AG04449 (cell line): Measurements from ENCODE around the gene FGFR2.

Source experiments
- CTCF ChIA-PET: fragments of 350-600 bp; formaldehyde crosslinking; extraction: SDS; loops from one replicate; lab custom pipeline; 2021; ENCODE audit warnings: antibody characterized with exemption; lab: Yijun Ruan, JAX
- POLR2A ChIA-PET: fragments of 400-600, 350-600 bp; formaldehyde crosslinking; extraction: SDS; loops from one replicate; lab custom pipeline; 2020; ENCODE audit warnings: antibody characterized with exemption, inconsistent platforms; lab: Yijun Ruan, JAX
- DNase-seq: peaks from one replicate; pipeline ENCODE4 v3.0.0-alpha.2; 2010; ENCODE audit warnings: low read depth, low spot score
- H3K4me3 ChIP-seq: 2 replicates; pipeline ENCODE4 v1.5.1; 2011; ENCODE audit warnings: low read depth, mild to moderate bottlenecking, control low read depth, low read length
- CTCF ChIP-seq: IDR thresholded peaks from one replicate; pipeline ENCODE4 v1.5.1; 2011; ENCODE audit warnings: mild to moderate bottlenecking, moderate library complexity, low read length, control low read depth, inconsistent platforms; ENCODE audit not compliant: insufficient read depth; ENCODE audit errors: missing control alignments

FGFR2 gene

GRCh38 chr10:121519411-121519810 is 78.8 kb downstream of the FGFR2 start:
- CTCF ChIA-PET: no interaction called here
- DNase-seq: no peak
- POLR2A ChIA-PET: no interaction called here
- no peak for TF ChIP-seq CTCF
- no peak overlapping the region for H3K4me3 ChIP-seq

- ChIA-PET POLR2A (no interaction called here), CTCF (no interaction called here)
- no peak overlapping the region for H3K4me3 ChIP-seq
- no peak for DNase-seq
- no peak for TF ChIP-seq CTCF
Measured at GRCh38 chr10:121518333-121518732, 79.9 kb downstream of the FGFR2 start.

GRCh38 chr10:121516093-121516865 is 82.0 kb downstream of the FGFR2 start:
- ChIA-PET CTCF (no interaction called here), POLR2A (no interaction called here)
- no peak overlapping the region for H3K4me3 ChIP-seq
- DNase-seq: no peak
- TF ChIP-seq CTCF: no peak

- CTCF ChIA-PET: interaction anchor here (0.6 kb wide), 1 partner anchor 220 kb away, joined by 3 read pairs; no protein-coding TSS in a partner anchor
- H3K4me3 ChIP-seq: no peak overlapping the region
- TF ChIP-seq CTCF: no peak
- POLR2A ChIA-PET: no interaction called here
- no peak for DNase-seq
Measured at GRCh38 chr10:121514141-121514865, 83.9 kb downstream of the FGFR2 start.

- no peak overlapping the region for H3K4me3 ChIP-seq
- POLR2A ChIA-PET: no interaction called here
- CTCF ChIA-PET: no interaction called here
- no peak for TF ChIP-seq CTCF
- no peak for DNase-seq
Measured at GRCh38 chr10:121511943-121512342, 86.3 kb downstream of the FGFR2 start.

- H3K4me3 ChIP-seq: no peak overlapping the region
- no peak for DNase-seq
- TF ChIP-seq CTCF: no peak
- ChIA-PET CTCF (no interaction called here), POLR2A (no interaction called here)
Measured at GRCh38 chr10:121511460-121511859, 86.8 kb downstream of the FGFR2 start.
